ENCODE measurements around the gene SYTL3. TPM values are rescaled to one million over a fixed set of nuclear protein-coding genes. Genes with fewer than 3 reads are reported as not detected.
A peak's percentile ranks its signal among the peaks of the same experiment; 100 is the strongest.

The SYTL3 gene
- total and polyA plus RNA-seq, 7 donors, result 1.6 to 6.9 (median 3.3) TPM

GRCh38 chr6:158744986-158745430 is 95.2 kb downstream of the SYTL3 start:
- Histone ChIP-seq H3K27ac (no peak overlapping the region), H3K4me3 (no peak overlapping the region), H3K27me3 (no peaks in the 10 kb centered on the region), H3K4me1 (no peaks in the 10 kb centered on the region), H3K9me3 (no peaks in the 10 kb centered on the region), H3K36me3 (no peaks in the 10 kb centered on the region)
- intact Hi-C loops (cut with DNase I), result no loop called here
- TF ChIP-seq POLR2A (IDR thresholded peaks at IDR 0.05) (no peak), CTCF (IDR thresholded peaks at IDR 0.05) (no peak), POLR2AphosphoS5 (IDR thresholded peaks at IDR 0.05) (no peak), EP300 (IDR thresholded peaks at IDR 0.05) (no peak)
- 96% methylated on average over 5 of the region's 5 CpGs for WGBS, 2 donors
- DNase-seq, result no peak

- H3K4me1 ChIP-seq, result peaks cover 0 to 12% (median 10%) of the 10 kb centered on the region in 4 donors
- intact Hi-C loops (cut with DNase I), result loop anchor here (5.0 kb wide), 1 partner anchor 44 kb away; no protein-coding TSS in a partner anchor
- no peak for DNase-seq
- WGBS, 2 donors, result 69 to 93% methylated on average over 9 of the region's 9 CpGs
- no peak overlapping the region for H3K27ac ChIP-seq
- H3K4me3 ChIP-seq, result no peak overlapping the region
- TF ChIP-seq POLR2AphosphoS5 (IDR thresholded peaks at IDR 0.05), result no peak
- no peak for TF ChIP-seq CTCF (IDR thresholded peaks at IDR 0.05)
- no peak for TF ChIP-seq EP300 (IDR thresholded peaks at IDR 0.05)
- TF ChIP-seq POLR2A (IDR thresholded peaks at IDR 0.05), result no peak
- H3K36me3 ChIP-seq, result no peaks in the 10 kb centered on the region
- no peaks in the 10 kb centered on the region for H3K9me3 ChIP-seq
- H3K27me3 ChIP-seq, result no peaks in the 10 kb centered on the region
These were observed 101.4 kb downstream of the SYTL3 start for GRCh38 chr6:158751224-158751623.

GRCh38 chr6:158751921-158752320 is 102.1 kb downstream of the SYTL3 start:
- H3K27me3 ChIP-seq, result no peaks in the 10 kb centered on the region
- no peak for DNase-seq
- H3K27ac ChIP-seq, result peak overlapping the region in 1 of 4 donors; percentile 41
- H3K4me3 ChIP-seq, result no peak overlapping the region
- TF ChIP-seq POLR2AphosphoS5 (IDR thresholded peaks at IDR 0.05) (no peak), CTCF (IDR thresholded peaks at IDR 0.05) (no peak), POLR2A (IDR thresholded peaks at IDR 0.05) (no peak), EP300 (IDR thresholded peaks at IDR 0.05) (no peak)
- H3K9me3 ChIP-seq, result no peaks in the 10 kb centered on the region
- peaks cover 0 to 12% (median 10%) of the 10 kb centered on the region in 4 donors for H3K4me1 ChIP-seq
- intact Hi-C loops (cut with DNase I), result loop anchor here (5.0 kb wide), 1 partner anchor 45 kb away; no protein-coding TSS in a partner anchor
- 27 to 70% methylated on average over 9 of the region's 9 CpGs for WGBS, 2 donors
- no peaks in the 10 kb centered on the region for H3K36me3 ChIP-seq

GRCh38 chr6:158752613-158753012 is 102.8 kb downstream of the SYTL3 start:
- peaks cover 0 to 12% (median 10%) of the 10 kb centered on the region in 4 donors for H3K4me1 ChIP-seq
- whole genome bisulfite sequencing, 2 donors, result 39 to 55% methylated on average over 3 of the region's 3 CpGs

More at GRCh38 chr6:158752613-158753012, 102.8 kb downstream of the SYTL3 start:
- H3K4me3 ChIP-seq, result no peak overlapping the region
- DNase-seq, result peak; percentile 78
- TF ChIP-seq EP300 (IDR thresholded peaks at IDR 0.05) (no peak), CTCF (IDR thresholded peaks at IDR 0.05) (no peak), POLR2AphosphoS5 (IDR thresholded peaks at IDR 0.05) (peak in 2 of 4 donors; percentile 20 to 44), POLR2A (IDR thresholded peaks at IDR 0.05) (no peak)
- no peaks in the 10 kb centered on the region for H3K36me3 ChIP-seq
- no peaks in the 10 kb centered on the region for H3K9me3 ChIP-seq
- intact Hi-C loops (cut with DNase I), result loop anchor here (5.0 kb wide), 1 partner anchor 45 kb away; no protein-coding TSS in a partner anchor
- peak overlapping the region in 1 of 4 donors; percentile 41 for H3K27ac ChIP-seq
- no peaks in the 10 kb centered on the region for H3K27me3 ChIP-seq
